Measurements from ENCODE around the gene FAAP20. TPM values are rescaled to one million over a fixed set of nuclear protein-coding genes. Genes with fewer than 3 reads are reported as not detected.
A peak's percentile ranks its signal among the peaks of the same experiment; 100 is the strongest.

The FAAP20 gene
- total RNA-seq, 8 experiments from 2014 or later: 8.9 to 50.6 (median 25.5) TPM

- no peak for ATAC-seq (replicated peaks in 6 of 8)
- Histone ChIP-seq H3K4me1 (replicated peaks in 1 of 2) (peaks cover 32 to 56% of the 10 kb centered on the region in 2 donors), H3K27ac (peak overlapping the region; percentile 28 to 72), H3K4me3 (peak overlapping the region; percentile 17 to 35 (median 30))
- in situ Hi-C loops (cut with MboI; ENCODE audit: low pct_unique_long_range_greater_than_20kb in 2 of 9, low sequenced_read_pairs in 9 of 9, unreplicated experiment in 9 of 9): loop anchor here in 2 of 9 experiments (25.0 kb wide), 2 partner anchors 158 to 183 kb away; partner anchors contain the start of genes MORN1 (in 1 of the 2) and RER1 (in 1 of the 2)
- WGBS, 10 experiments: 23 to 100% (median 60%) methylated on average over 1 to 10 of the region's 25 CpGs; no CpG with 5 or more reads in 3 of the 10 experiments
Observed at GRCh38 chr1:2203671-2204414, 9.3 kb upstream of the FAAP20 start.

GRCh38 chr1:2202843-2203601, 8.4 kb upstream of the FAAP20 start:
- WGBS, 10 experiments: 76 to 90% (median 80%) methylated on average over 2 to 7 of the region's 15 CpGs; no CpG with 5 or more reads in 5 of the 10 experiments
- in situ Hi-C loops (cut with MboI; ENCODE audit: low pct_unique_long_range_greater_than_20kb in 2 of 9, low sequenced_read_pairs in 9 of 9, unreplicated experiment in 9 of 9): loop anchor here in 2 of 9 experiments (25.0 kb wide), 2 partner anchors 159 to 184 kb away; partner anchors contain the start of genes MORN1 (in 1 of the 2) and RER1 (in 1 of the 2)
- no peak overlapping the region for H3K27ac ChIP-seq
- ATAC-seq (replicated peaks in 6 of 8): no peak
- H3K4me3 ChIP-seq: no peak overlapping the region
- H3K4me1 ChIP-seq (replicated peaks in 1 of 2): peaks cover 38 to 54% of the 10 kb centered on the region in 2 donors

- Histone ChIP-seq H3K4me1 (replicated peaks in 1 of 2) (peaks cover 44 to 52% of the 10 kb centered on the region in 2 donors), H3K27ac (no peak overlapping the region), H3K4me3 (no peak overlapping the region)
- WGBS, 10 experiments: 47 to 99% (median 91%) methylated on average over 2 to 9 of the region's 9 CpGs; no CpG with 5 or more reads in 2 of the 10 experiments
- ATAC-seq (replicated peaks in 6 of 8): no peak
- in situ Hi-C loops (cut with MboI; ENCODE audit: low pct_unique_long_range_greater_than_20kb in 2 of 9, low sequenced_read_pairs in 9 of 9, unreplicated experiment in 9 of 9): loop anchor here in 2 of 9 experiments (25.0 kb wide), 2 partner anchors 160 to 185 kb away; partner anchors contain the start of genes MORN1 (in 1 of the 2) and RER1 (in 1 of the 2)
Observed at GRCh38 chr1:2202008-2202575, 7.5 kb upstream of the FAAP20 start.

GRCh38 chr1:2201062-2201461, 6.5 kb upstream of the FAAP20 start:
- no peak overlapping the region for H3K4me3 ChIP-seq
- no peak for ATAC-seq (replicated peaks in 6 of 8)
- 79 to 100% (median 89%) methylated on average over 1 to 11 of the region's 14 CpGs; no CpG with 5 or more reads in 4 of the 10 experiments for WGBS, 10 experiments
- H3K4me1 ChIP-seq (replicated peaks in 1 of 2): peaks cover 45 to 51% of the 10 kb centered on the region in 2 donors
- H3K27ac ChIP-seq: no peak overlapping the region
- in situ Hi-C loops (cut with MboI; ENCODE audit: low pct_unique_long_range_greater_than_20kb in 2 of 9, low sequenced_read_pairs in 9 of 9, unreplicated experiment in 9 of 9): loop anchor here in 2 of 9 experiments (25.0 kb wide), 2 partner anchors 161 to 186 kb away; partner anchors contain the start of genes MORN1 (in 1 of the 2) and RER1 (in 1 of the 2)

GRCh38 chr1:2200308-2200943, 5.9 kb upstream of the FAAP20 start:
- Histone ChIP-seq H3K4me3 (no peak overlapping the region), H3K27ac (no peak overlapping the region), H3K4me1 (replicated peaks in 1 of 2) (peaks cover 49 to 53% of the 10 kb centered on the region in 2 donors)
- WGBS, 10 experiments: 34 to 78% (median 74%) methylated on average over 3 to 7 of the region's 21 CpGs; no CpG with 5 or more reads in 7 of the 10 experiments
- no peak for ATAC-seq (replicated peaks in 6 of 8)
- in situ Hi-C loops (cut with MboI; ENCODE audit: low pct_unique_long_range_greater_than_20kb in 2 of 9, low sequenced_read_pairs in 9 of 9, unreplicated experiment in 9 of 9): loop anchor here in 2 of 9 experiments (25.0 kb wide), 2 partner anchors 162 to 187 kb away; partner anchors contain the start of genes MORN1 (in 1 of the 2) and RER1 (in 1 of the 2)

GRCh38 chr1:2199042-2199810, 4.7 kb upstream of the FAAP20 start:
- peak overlapping the region; percentile 13 to 35 (median 31) for H3K4me3 ChIP-seq
- 0 to 56% (median 24%) methylated on average over 1 to 11 of the region's 24 CpGs; no CpG with 5 or more reads in 4 of the 10 experiments for WGBS, 10 experiments
- in situ Hi-C loops (cut with MboI; ENCODE audit: low pct_unique_long_range_greater_than_20kb in 2 of 9, low sequenced_read_pairs in 9 of 9, unreplicated experiment in 9 of 9): loop anchor here in 6 of 9 experiments (10.0 to 25.0 kb wide), 3 partner anchors 176 to 188 kb away; partner anchors contain the start of genes MORN1 (in 3 of the 6) and RER1 (in 3 of the 6)
- peaks cover 50 to 56% of the 10 kb centered on the region in 2 donors for H3K4me1 ChIP-seq (replicated peaks in 1 of 2)
- peak overlapping the region; percentile 3 to 70 for H3K27ac ChIP-seq
- ATAC-seq (replicated peaks in 6 of 8): peak; percentile 84 to 92 (median 88)

GRCh38 chr1:2198571-2198970, 4.0 kb upstream of the FAAP20 start:
- H3K27ac ChIP-seq: peak overlapping the region; percentile 3 to 70
- in situ Hi-C loops (cut with MboI; ENCODE audit: low pct_unique_long_range_greater_than_20kb in 2 of 9, low sequenced_read_pairs in 9 of 9, unreplicated experiment in 9 of 9): loop anchor here in 6 of 9 experiments (10.0 to 25.0 kb wide), 3 partner anchors 176 to 189 kb away; partner anchors contain the start of genes MORN1 (in 3 of the 6) and RER1 (in 3 of the 6)
- peaks cover 47 to 54% of the 10 kb centered on the region in 2 donors for H3K4me1 ChIP-seq (replicated peaks in 1 of 2)
- 40 to 95% (median 81%) methylated on average over 1 to 7 of the region's 11 CpGs; no CpG with 5 or more reads in 5 of the 10 experiments for WGBS, 10 experiments
- no peak overlapping the region for H3K4me3 ChIP-seq
- ATAC-seq (replicated peaks in 6 of 8): no peak

- in situ Hi-C loops (cut with MboI; ENCODE audit: low pct_unique_long_range_greater_than_20kb in 2 of 9, low sequenced_read_pairs in 9 of 9, unreplicated experiment in 9 of 9): loop anchor here in 6 of 9 experiments (10.0 to 25.0 kb wide), 3 partner anchors 177 to 190 kb away; partner anchors contain the start of genes MORN1 (in 3 of the 6) and RER1 (in 3 of the 6)
- ATAC-seq (replicated peaks in 6 of 8): no peak
- Histone ChIP-seq H3K4me3 (no peak overlapping the region), H3K27ac (peak overlapping the region in 1 of 2 donors; percentile 9), H3K4me1 (replicated peaks in 1 of 2) (peaks cover 44 to 48% of the 10 kb centered on the region in 2 donors)
- WGBS, 10 experiments: 50 to 100% (median 85%) methylated on average over 1 to 8 of the region's 10 CpGs; no CpG with 5 or more reads in 3 of the 10 experiments
Observed at GRCh38 chr1:2197707-2198165, 3.2 kb upstream of the FAAP20 start.

- no peak for ATAC-seq (replicated peaks in 6 of 8)
- Histone ChIP-seq H3K27ac (peak overlapping the region in 1 of 2 donors; percentile 9), H3K4me3 (no peak overlapping the region), H3K4me1 (replicated peaks in 1 of 2) (peaks cover 43 to 48% of the 10 kb centered on the region in 2 donors)
- in situ Hi-C loops (cut with MboI; ENCODE audit: low pct_unique_long_range_greater_than_20kb in 2 of 9, low sequenced_read_pairs in 9 of 9, unreplicated experiment in 9 of 9): loop anchor here in 6 of 9 experiments (10.0 to 25.0 kb wide), 3 partner anchors 178 to 190 kb away; partner anchors contain the start of genes MORN1 (in 3 of the 6) and RER1 (in 3 of the 6)
- 77 to 100% (median 92%) methylated on average over 1 to 12 of the region's 17 CpGs; no CpG with 5 or more reads in 4 of the 10 experiments for WGBS, 10 experiments
Observed at GRCh38 chr1:2196901-2197638, 2.5 kb upstream of the FAAP20 start.

GRCh38 chr1:2195785-2196184, 1.2 kb upstream of the FAAP20 start:
- ATAC-seq (replicated peaks in 6 of 8): no peak
- Histone ChIP-seq H3K4me3 (no peak overlapping the region), H3K4me1 (replicated peaks in 1 of 2) (peaks cover 50 to 54% of the 10 kb centered on the region in 2 donors), H3K27ac (peak overlapping the region; percentile 77 to 87)
- in situ Hi-C loops (cut with MboI; ENCODE audit: low pct_unique_long_range_greater_than_20kb in 2 of 9, low sequenced_read_pairs in 9 of 9, unreplicated experiment in 9 of 9): loop anchor here in 6 of 9 experiments (10.0 to 25.0 kb wide), 3 partner anchors 179 to 192 kb away; partner anchors contain the start of genes MORN1 (in 3 of the 6) and RER1 (in 3 of the 6)
- WGBS, 10 experiments: 89 to 100% (median 96%) methylated on average over 1 to 3 of the region's 11 CpGs; no CpG with 5 or more reads in 6 of the 10 experiments

Measured in motor neuron (in vitro differentiated cells).